Muscle of arm (tissue), 12 donors: ENCODE measurements around the gene CMTM7. TPM values are rescaled to one million over a fixed set of nuclear protein-coding genes. Genes with fewer than 3 reads are reported as not detected.
"Not testable (repeated sequence)": the region's sequence is repeated elsewhere in the genome, so short reads cannot be mapped to it uniquely, and the experiment has no call there.

ENCODE experiments used
- DNase-seq: peaks from one replicate; pipeline ENCODE4 v3.0.0-alpha.2; 2013
- polyA plus RNA-seq, 12 donors: library from polyadenylated mRNA; unstranded; fragments of 120-200 nt; gene quantifications; one replicate each; pipeline ENCODE4 v1.2.1, GENCODE V29; 2013; ENCODE audit not compliant: insufficient read length in 12 of 12

The CMTM7 gene
- polyA plus RNA-seq, 12 donors = 11.7 to 30.2 (median 17.4) TPM; not detected in 1

- no peak for DNase-seq
These were observed 64.9 kb downstream of the CMTM7 start for GRCh38 chr3:32456429-32457130.

- DNase-seq = no peak
These were observed 66.4 kb downstream of the CMTM7 start for GRCh38 chr3:32457971-32458471.

GRCh38 chr3:32459450-32459849, 67.8 kb downstream of the CMTM7 start:
- DNase-seq = no peak

- DNase-seq = no peak
These were observed 68.5 kb downstream of the CMTM7 start for GRCh38 chr3:32460031-32460749.

- not testable (repeated sequence) for DNase-seq
These were observed 69.3 kb downstream of the CMTM7 start for GRCh38 chr3:32460817-32461496.

GRCh38 chr3:32462191-32462986, 70.7 kb downstream of the CMTM7 start:
- DNase-seq = not testable (repeated sequence)

- not testable (repeated sequence) for DNase-seq
These were observed 71.8 kb downstream of the CMTM7 start for GRCh38 chr3:32463415-32463814.

- not testable (repeated sequence) for DNase-seq
These were observed 73.1 kb downstream of the CMTM7 start for GRCh38 chr3:32464726-32465125.

- DNase-seq = not testable (repeated sequence)
These were observed 75.2 kb downstream of the CMTM7 start for GRCh38 chr3:32466808-32467207.

- peak; percentile 80 for DNase-seq
These were observed 75.8 kb downstream of the CMTM7 start for GRCh38 chr3:32467333-32468070.

GRCh38 chr3:32469151-32469874, 77.7 kb downstream of the CMTM7 start:
- no peak for DNase-seq

- no peak for DNase-seq
These were observed 78.7 kb downstream of the CMTM7 start for GRCh38 chr3:32470362-32470761.

GRCh38 chr3:32471246-32471645, 79.6 kb downstream of the CMTM7 start:
- no peak for DNase-seq

- DNase-seq = not testable (repeated sequence)
These were observed 80.5 kb downstream of the CMTM7 start for GRCh38 chr3:32472151-32472550.

- no peak for DNase-seq
These were observed 82.5 kb downstream of the CMTM7 start for GRCh38 chr3:32474201-32474600.

- DNase-seq = no peak
These were observed 89.0 kb downstream of the CMTM7 start for GRCh38 chr3:32480604-32481003.

GRCh38 chr3:32481791-32482631, 90.4 kb downstream of the CMTM7 start:
- no peak for DNase-seq

- DNase-seq = no peak
These were observed 91.0 kb downstream of the CMTM7 start for GRCh38 chr3:32482693-32483092.

- DNase-seq = no peak
These were observed 92.1 kb downstream of the CMTM7 start for GRCh38 chr3:32483772-32484171.
